AG04450 (cell line): ENCODE measurements around the gene REN. TPM values are rescaled to one million over a fixed set of nuclear protein-coding genes. Genes with fewer than 3 reads are reported as not detected.

Experiments used
- CTCF ChIA-PET: fragments of 300-600, 350-600 bp; formaldehyde crosslinking; extraction: SDS; loops from one replicate; lab custom pipeline; 2022; ENCODE audit warnings: antibody characterized with exemption, inconsistent platforms; lab: Charles Lee
- POLR2A ChIA-PET: fragments of 350-600 bp; formaldehyde crosslinking; extraction: SDS; loops from one replicate; lab custom pipeline; 2021; ENCODE audit warnings: antibody characterized with exemption, inconsistent platforms; lab: Yijun Ruan, JAX
- DNase-seq: peaks from one replicate; pipeline ENCODE4 v3.0.0-alpha.2; 2011; ENCODE audit warnings: low read depth, low spot score
- H3K27ac ChIP-seq: one replicate; pipeline ENCODE4 v1.5.1; 2012; ENCODE audit warnings: low read depth, low read length, control low read depth
- H3K27me3 ChIP-seq: one replicate; pipeline ENCODE4 v1.6.0; 2012; ENCODE audit warnings: low read length; ENCODE audit not compliant: control insufficient read depth, insufficient read depth
- H3K4me3 ChIP-seq: 2 replicates; pipeline ENCODE4 v1.5.1; 2011; ENCODE audit warnings: mild to moderate bottlenecking, low read depth, low read length, control low read depth
- H3K9me3 ChIP-seq: 2 replicates; pipeline ENCODE4 v1.5.1; 2012; ENCODE audit warnings: low read length; ENCODE audit not compliant: control insufficient read depth, insufficient read depth
- polyA plus RNA-seq: library from polyadenylated mRNA; depleted of rRNA; stranded (reverse); fragments of >200 nt; gene quantifications from 2 replicates; pipeline ENCODE4 v1.2.3, GENCODE V29; 2011
- TF ChIP-seq, protein P1 (sequence below): IDR thresholded peaks from 2 replicates; pipeline ENCODE4 v1.5.1; 2011; ENCODE audit warnings: low read depth, low read length, control low read depth, inconsistent platforms

REN gene
- polyA plus RNA-seq, 1 experiment, result 0.72 TPM

DNA sequence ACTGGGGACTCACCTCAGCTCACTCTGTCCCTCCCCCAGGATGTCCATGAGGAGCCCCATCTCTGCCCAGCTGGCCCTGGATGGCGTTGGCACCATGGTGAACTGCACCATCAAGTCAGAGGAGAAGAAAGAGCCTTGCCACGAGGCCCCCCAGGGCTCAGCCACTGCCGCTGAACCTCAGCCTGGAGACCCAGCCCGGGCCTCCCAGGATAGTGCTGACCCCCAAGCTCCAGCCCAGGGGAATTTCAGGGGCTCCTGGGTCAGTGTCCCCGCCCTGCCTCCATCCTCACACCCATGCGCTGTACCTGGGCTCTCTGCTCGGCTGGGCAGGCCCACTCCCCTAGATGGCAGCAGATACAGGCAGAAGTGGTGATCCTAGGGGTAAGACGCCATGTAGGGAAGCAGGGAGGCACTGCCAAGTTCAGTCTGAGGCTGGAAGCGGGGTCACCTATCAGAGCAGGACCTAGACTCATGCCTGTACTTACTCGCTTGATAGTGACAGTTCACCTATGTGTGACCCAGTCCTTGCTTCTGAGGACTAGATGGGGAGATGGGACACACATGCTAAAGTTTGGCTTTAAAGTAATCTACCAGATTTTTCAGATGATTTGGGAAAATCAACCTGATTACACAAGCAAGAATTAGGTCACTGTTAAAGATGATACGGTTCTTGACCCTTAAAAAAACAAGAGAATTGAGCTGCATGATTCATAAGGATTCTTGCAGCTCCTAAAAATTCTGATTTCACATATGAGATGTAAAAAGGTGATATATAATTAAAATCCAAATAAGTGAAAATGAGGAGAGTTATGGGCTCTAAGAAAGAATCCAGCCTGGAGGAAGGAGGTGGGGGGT is 53.0 kb downstream of the REN start:
- DNase-seq, result no peak
- Histone ChIP-seq H3K4me3 (no peak overlapping the region), H3K9me3 (no peaks in the 10 kb centered on the region), H3K27me3 (peaks cover 5% of the 10 kb centered on the region), H3K27ac (no peak overlapping the region)
- TF ChIP-seq, protein P1, sequence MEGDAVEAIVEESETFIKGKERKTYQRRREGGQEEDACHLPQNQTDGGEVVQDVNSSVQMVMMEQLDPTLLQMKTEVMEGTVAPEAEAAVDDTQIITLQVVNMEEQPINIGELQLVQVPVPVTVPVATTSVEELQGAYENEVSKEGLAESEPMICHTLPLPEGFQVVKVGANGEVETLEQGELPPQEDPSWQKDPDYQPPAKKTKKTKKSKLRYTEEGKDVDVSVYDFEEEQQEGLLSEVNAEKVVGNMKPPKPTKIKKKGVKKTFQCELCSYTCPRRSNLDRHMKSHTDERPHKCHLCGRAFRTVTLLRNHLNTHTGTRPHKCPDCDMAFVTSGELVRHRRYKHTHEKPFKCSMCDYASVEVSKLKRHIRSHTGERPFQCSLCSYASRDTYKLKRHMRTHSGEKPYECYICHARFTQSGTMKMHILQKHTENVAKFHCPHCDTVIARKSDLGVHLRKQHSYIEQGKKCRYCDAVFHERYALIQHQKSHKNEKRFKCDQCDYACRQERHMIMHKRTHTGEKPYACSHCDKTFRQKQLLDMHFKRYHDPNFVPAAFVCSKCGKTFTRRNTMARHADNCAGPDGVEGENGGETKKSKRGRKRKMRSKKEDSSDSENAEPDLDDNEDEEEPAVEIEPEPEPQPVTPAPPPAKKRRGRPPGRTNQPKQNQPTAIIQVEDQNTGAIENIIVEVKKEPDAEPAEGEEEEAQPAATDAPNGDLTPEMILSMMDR, result no peak
- ChIA-PET CTCF (interaction anchor here (0.6 to 2.2 kb wide), 5 partner anchors 14 to 242 kb away, joined by 4 to 11 read pairs (median 4); no protein-coding TSS in a partner anchor), POLR2A (no interaction called here)

DNA sequence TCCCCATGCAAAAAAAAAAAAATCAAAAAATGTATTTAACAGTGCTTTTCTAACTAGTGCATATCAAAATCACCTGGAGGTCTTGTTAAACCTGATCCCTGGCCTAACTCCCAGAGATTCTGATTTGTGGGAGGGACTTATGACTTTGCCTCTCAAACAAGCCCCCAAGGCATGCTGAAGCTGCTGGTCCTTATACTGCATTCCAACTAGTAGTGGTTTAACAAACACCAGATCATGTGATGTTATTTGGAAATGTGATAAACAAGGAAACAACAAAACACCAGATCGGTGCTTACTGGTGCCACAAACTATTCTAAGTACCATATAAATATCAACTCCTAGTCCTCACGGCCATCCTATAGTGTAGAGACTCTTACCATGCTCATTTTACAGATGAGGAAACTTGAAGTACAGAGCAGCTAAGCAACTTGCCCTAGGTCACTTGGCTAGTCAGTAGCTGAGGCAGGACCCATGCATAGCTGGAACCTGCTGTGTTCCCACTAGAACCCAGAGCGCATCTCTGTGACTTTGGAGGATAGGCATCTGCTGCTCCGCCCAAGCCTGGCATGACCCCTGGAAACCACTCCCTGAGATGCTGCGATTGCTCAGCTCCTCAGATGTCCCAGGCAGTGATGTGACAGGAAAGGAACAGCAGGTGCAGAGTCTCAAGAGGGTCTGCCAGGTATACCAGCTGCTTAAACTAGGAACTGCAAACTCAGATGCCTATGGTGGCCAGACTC is 55.1 kb downstream of the REN start:
- POLR2A ChIA-PET, result no interaction called here
- no peak overlapping the region for H3K27ac ChIP-seq

DNA sequence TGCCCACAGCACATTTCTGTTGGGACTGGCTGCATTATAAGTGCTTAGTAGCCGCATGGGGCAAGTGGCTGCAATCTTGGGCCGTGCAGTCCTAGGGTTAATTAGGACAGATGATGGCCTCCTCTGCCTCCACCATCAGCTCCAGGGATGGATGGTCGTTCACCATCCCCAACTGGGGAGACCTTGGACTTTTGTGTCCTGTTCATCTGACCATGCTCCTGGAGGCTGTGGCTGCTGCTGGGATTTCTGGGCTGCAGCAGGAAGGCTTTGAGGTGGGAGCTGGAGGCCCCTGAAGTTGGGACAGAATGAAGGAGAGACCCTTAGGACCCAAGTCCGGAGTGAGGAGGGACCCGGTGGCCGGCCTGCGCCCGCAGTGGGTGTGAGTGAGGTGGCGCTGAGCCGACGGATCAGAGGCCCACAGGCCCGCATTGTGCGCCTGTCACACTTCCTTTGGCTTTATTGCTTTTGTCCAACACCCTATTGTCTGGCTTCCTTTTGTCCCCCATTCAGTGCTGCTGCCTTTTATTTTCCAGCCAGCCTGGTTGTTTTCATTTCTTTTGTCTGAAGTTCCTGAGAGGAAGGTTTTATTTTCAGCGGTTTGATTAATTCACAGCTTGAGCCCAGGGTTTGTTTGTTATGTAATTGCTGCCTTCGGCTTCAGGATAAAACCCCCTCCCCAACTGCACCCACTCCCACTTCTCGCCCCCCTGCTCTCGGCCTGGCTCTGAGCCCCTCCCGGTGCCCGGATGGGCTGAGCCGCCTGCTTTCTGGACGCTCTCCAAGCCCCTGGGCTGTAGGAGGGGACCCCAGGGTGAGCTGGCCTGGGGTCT is 57.6 kb downstream of the REN start:
- no peak for DNase-seq
- no peak overlapping the region for H3K4me3 ChIP-seq
- H3K9me3 ChIP-seq, result no peaks in the 10 kb centered on the region
- no peak overlapping the region for H3K27ac ChIP-seq
- TF ChIP-seq, protein P1, result no peak
- peaks cover 5% of the 10 kb centered on the region for H3K27me3 ChIP-seq
- POLR2A ChIA-PET, result no interaction called here
- CTCF ChIA-PET, result interaction anchor here (0.9 to 1.2 kb wide), 2 partner anchors 21 to 238 kb away, joined by 3 read pairs; no protein-coding TSS in a partner anchor

More for the DNA sequence above, 55.1 kb downstream of the REN start:
- Histone ChIP-seq H3K27me3 (peaks cover 5% of the 10 kb centered on the region), H3K4me3 (no peak overlapping the region), H3K9me3 (no peaks in the 10 kb centered on the region)
- CTCF ChIA-PET, result interaction anchor here (1.0 kb wide), 1 partner anchor 240 kb away, joined by 4 read pairs; no protein-coding TSS in a partner anchor
- TF ChIP-seq, protein P1, result no peak
- DNase-seq, result no peak

DNA sequence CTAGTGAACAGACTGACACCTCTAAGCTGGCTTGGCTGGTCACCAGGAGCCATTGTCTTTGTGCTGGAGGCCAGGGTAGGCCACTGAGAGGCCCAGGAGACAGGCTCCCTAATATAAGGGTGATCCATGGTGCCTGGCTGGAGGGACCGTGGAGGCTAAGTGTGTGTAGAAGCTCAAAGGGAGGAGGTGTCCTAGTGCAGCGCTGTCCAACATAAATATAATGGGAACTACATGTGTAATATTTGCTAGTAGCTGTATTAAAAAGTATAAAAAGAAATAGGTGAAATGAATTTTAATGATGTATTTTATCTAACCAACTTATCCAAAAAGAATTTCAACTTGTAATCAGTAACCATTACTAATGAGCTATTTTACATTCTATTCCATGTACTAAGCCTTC is 58.2 kb downstream of the REN start:
- ChIA-PET CTCF (interaction anchor here (0.9 to 1.2 kb wide), 2 partner anchors 21 to 237 kb away, joined by 3 read pairs; no protein-coding TSS in a partner anchor), POLR2A (no interaction called here)
- no peak overlapping the region for H3K27ac ChIP-seq
- no peaks in the 10 kb centered on the region for H3K9me3 ChIP-seq
- TF ChIP-seq, protein P1, result no peak
- H3K4me3 ChIP-seq, result no peak overlapping the region
- H3K27me3 ChIP-seq, result peaks cover 5% of the 10 kb centered on the region
- DNase-seq, result no peak
